ENCODE measurements around the gene USP20.

Gene USP20

DNA sequence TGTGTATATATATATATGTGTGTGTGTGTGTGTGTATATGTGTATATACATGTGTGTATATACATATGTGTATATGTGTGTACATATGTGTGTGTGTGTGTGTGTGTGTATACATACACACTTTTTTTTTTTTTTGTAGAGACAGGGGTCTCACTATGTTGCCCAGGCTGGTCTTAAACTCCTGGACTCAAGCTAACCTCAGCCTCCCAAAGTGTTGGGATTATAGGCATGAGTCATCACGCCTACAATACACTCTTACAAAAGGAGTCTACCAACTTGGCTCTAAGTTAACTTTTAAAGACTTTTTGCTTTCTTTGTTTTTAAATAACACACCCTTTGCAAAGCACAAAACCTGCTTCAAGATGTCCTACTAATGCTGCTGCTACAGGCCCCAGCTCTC, 2.3 kb upstream of the USP20 start:
- H3K4me1 ChIP-seq = peaks cover 0 to 34% (median 24%) of the 10 kb centered on the region in 4 donors
- DNase-seq = no peak
- H3K9me3 ChIP-seq = no peaks in the 10 kb centered on the region
- TF ChIP-seq, protein P1, sequence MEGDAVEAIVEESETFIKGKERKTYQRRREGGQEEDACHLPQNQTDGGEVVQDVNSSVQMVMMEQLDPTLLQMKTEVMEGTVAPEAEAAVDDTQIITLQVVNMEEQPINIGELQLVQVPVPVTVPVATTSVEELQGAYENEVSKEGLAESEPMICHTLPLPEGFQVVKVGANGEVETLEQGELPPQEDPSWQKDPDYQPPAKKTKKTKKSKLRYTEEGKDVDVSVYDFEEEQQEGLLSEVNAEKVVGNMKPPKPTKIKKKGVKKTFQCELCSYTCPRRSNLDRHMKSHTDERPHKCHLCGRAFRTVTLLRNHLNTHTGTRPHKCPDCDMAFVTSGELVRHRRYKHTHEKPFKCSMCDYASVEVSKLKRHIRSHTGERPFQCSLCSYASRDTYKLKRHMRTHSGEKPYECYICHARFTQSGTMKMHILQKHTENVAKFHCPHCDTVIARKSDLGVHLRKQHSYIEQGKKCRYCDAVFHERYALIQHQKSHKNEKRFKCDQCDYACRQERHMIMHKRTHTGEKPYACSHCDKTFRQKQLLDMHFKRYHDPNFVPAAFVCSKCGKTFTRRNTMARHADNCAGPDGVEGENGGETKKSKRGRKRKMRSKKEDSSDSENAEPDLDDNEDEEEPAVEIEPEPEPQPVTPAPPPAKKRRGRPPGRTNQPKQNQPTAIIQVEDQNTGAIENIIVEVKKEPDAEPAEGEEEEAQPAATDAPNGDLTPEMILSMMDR (IDR thresholded peaks at IDR 0.05) = no peak
- H3K27me3 ChIP-seq = no peaks in the 10 kb centered on the region
- no peak overlapping the region for H3K27ac ChIP-seq
- H3K36me3 ChIP-seq = peaks cover 48 to 53% (median 48%) of the 10 kb centered on the region in 3 donors
- H3K4me3 ChIP-seq = no peak overlapping the region
- intact Hi-C loops (cut with DNase I; ENCODE audit: low total_unique reads) = no loop called here

DNA sequence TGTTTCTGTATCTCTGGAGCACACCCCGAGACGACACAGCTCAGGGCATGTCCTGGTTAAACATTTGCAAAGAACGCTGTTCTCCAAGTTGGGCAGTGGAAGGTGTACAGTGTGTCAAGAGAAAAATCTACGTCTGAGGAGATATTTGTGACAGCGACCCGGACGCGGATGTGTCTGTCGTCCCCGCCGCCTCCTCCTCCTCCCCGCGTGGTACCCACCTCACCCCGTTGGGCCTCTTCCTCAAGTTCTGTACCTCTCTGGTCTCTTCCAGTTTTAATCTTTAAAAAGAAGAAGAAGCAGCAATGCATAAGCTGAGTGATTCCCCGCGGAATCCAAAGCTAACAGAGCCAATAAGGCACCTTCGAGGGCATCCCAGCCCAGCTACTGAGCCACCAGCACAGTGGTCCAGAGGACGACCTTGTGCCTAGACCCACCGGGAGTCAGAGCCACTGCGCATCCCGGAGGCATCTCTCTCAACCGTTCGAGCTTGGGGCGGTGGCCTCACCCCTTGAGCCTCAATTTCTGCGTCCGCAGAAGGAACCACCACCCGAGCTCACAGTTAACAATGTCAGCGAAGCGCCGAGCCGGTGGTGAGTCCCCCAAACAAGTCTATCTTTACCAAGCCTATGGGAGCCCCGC, 650 bp upstream of the USP20 start:
- H3K27me3 ChIP-seq = no peaks in the 10 kb centered on the region
- DNase-seq = no peak
- intact Hi-C loops (cut with DNase I; ENCODE audit: low total_unique reads) = loop anchor here (5.0 kb wide), 2 partner anchors 48 to 208 kb away; partner anchors contain the start of gene FNBP1
- no peaks in the 10 kb centered on the region for H3K9me3 ChIP-seq
- TF ChIP-seq, protein P1 (IDR thresholded peaks at IDR 0.05) = no peak
- H3K4me1 ChIP-seq = peaks cover 0 to 51% (median 35%) of the 10 kb centered on the region in 4 donors
- peak overlapping the region; percentile 90 to 97 for H3K4me3 ChIP-seq
- peaks cover 32 to 37% (median 34%) of the 10 kb centered on the region in 3 donors for H3K36me3 ChIP-seq
- H3K27ac ChIP-seq = peak overlapping the region; percentile 91 to 96

DNA sequence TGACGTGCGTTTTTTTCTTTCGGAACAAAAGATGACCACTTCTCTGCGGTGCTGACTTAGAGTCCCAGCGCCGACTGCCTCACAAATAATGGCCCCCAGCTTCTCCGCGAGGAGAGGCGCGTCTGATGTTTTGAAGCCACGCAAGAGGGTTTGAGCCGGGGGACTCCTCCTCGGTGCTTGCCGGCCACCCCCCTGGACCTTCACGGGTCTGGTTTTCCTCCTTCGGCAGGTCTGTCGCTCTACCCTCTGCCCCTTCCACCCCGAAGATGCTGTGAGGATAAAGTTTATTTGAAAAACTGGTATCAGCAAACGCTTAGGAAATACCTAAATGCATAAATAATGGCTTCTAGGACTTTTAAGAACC, 584 bp downstream of the USP20 start:
- Histone ChIP-seq H3K27ac (peak overlapping the region; percentile 91 to 96), H3K27me3 (no peaks in the 10 kb centered on the region), H3K36me3 (peaks cover 20 to 25% (median 22%) of the 10 kb centered on the region in 3 donors), H3K9me3 (no peaks in the 10 kb centered on the region), H3K4me1 (peaks cover 0 to 55% (median 40%) of the 10 kb centered on the region in 4 donors), H3K4me3 (peak overlapping the region; percentile 90 to 97)
- intact Hi-C loops (cut with DNase I; ENCODE audit: low total_unique reads) = loop anchor here (5.0 kb wide), 2 partner anchors 46 to 206 kb away; partner anchors contain the start of gene FNBP1
- TF ChIP-seq, protein P1 (IDR thresholded peaks at IDR 0.05) = no peak
- DNase-seq = no peak

- no peaks in the 10 kb centered on the region for H3K27me3 ChIP-seq
- peaks cover 0 to 55% (median 40%) of the 10 kb centered on the region in 4 donors for H3K4me1 ChIP-seq
- peak overlapping the region; percentile 90 to 97 for H3K4me3 ChIP-seq
- TF ChIP-seq, protein P1 (IDR thresholded peaks at IDR 0.05) = no peak
- intact Hi-C loops (cut with DNase I; ENCODE audit: low total_unique reads) = loop anchor here (5.0 kb wide), 2 partner anchors 46 to 206 kb away; partner anchors contain the start of gene FNBP1
- peak overlapping the region; percentile 91 to 96 for H3K27ac ChIP-seq
- peaks cover 14 to 23% (median 16%) of the 10 kb centered on the region in 3 donors for H3K36me3 ChIP-seq
- no peaks in the 10 kb centered on the region for H3K9me3 ChIP-seq
- DNase-seq = peak in 1 of 2 donors; percentile 27
Measured at GRCh38 chr9:129836311-129837007, 1.2 kb downstream of the USP20 start.

DNA sequence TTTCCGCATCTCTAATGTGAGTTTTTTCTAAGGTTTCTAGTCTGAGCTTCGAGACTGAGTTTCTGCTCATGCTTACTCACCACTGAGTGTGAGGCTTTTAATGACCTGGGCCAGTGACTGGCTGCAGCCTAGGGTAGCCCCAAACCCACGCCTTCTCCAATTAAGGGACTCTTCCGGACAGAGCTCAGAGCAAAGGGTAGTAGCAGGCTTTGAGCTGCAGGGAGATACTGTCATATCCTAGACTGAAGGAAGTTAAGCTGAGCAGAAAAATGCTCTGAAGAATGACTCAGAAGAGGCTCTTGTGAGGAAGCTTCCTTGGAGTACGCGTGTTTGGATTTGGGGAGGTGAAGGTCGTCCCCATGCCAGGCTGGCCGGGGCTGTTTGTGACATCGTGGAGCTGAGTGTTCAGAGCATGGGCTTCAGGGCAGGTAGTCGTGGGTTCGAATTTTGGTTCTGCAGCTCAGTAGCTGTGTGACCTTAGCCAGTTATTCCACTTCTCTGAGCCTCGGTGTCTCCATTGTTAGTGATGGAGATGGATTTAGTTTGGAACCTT, 3.5 kb downstream of the USP20 start:
- H3K4me3 ChIP-seq = no peak overlapping the region
- H3K27ac ChIP-seq = peak overlapping the region in 1 of 2 donors; percentile 1
- no peaks in the 10 kb centered on the region for H3K27me3 ChIP-seq
- intact Hi-C loops (cut with DNase I; ENCODE audit: low total_unique reads) = loop anchor here (5.0 kb wide), 2 partner anchors 44 to 204 kb away; partner anchors contain the start of gene FNBP1
- peaks cover 0 to 16% (median 8%) of the 10 kb centered on the region in 3 donors for H3K36me3 ChIP-seq
- TF ChIP-seq, protein P1 (IDR thresholded peaks at IDR 0.05) = no peak
- no peak for DNase-seq
- no peaks in the 10 kb centered on the region for H3K9me3 ChIP-seq
- H3K4me1 ChIP-seq = peaks cover 0 to 50% (median 35%) of the 10 kb centered on the region in 4 donors

Data from tibial artery (tissue), 4 donors.